HG03066 (cell line): ENCODE data around the gene FLT1.

Source experiments
- ATAC-seq: cut with Tn5 transposase; IDR thresholded peaks from one replicate; pipeline ENCODE4 v1.9.1; 2021; ENCODE audit warnings: low read depth; ENCODE audit not compliant: unreplicated experiment

The FLT1 gene

GRCh38 chr13:28434926-28435325, 60.0 kb downstream of the FLT1 start:
- ATAC-seq, result no peak

DNA sequence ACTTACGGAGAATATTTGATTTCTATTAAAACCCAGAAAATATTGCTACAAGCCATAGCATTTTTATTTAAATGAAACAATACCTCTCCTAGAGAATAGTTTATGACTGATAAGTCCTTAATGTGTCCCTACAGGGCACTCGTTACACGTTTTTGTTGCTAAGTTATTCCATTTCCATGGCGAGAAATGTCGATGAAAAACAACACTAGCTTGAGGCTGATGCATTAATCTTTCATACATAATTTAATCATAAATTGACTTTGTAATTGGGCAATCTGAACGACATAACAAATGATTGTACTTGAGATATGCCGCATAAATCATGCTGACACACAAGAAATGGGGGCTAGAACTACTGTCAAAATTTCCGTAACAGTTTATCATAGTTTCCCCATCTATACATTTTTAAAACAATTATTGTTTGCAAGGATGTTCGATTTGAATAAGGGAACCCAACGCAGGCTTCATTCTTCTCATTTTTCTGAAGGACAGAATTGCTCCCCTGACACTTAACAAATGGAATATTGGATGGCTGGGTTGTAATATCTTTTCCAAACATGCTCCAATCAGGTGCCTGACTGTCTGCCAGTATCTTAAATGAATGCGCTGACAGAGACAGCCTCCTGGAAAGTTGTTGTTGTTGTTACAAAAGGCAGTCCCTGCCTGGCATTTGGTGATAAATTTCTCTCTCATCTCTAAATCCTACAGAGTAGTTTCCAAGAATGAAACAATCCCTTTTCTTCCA, 61.9 kb downstream of the FLT1 start:
- no peak for ATAC-seq

GRCh38 chr13:28429685-28430290, 65.1 kb downstream of the FLT1 start:
- ATAC-seq, result peak; percentile 93

DNA sequence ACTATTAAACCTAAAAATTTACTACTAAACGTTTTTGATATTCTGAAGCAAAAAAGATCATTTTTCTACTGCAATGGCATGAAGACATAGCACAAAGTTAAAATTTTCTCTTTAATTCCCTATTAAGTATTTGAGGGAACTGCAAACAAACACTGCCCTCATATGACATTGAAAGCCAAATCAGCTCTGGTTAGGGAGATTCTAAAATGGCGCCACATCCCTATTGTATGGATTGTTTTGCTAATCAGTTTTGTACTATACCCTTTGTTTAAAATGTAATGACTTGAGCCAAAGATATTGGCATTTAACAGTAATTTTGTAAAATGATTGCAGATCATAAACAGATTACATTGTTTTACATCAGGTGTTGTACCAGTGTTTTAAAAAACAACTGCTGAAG, 65.8 kb downstream of the FLT1 start:
- ATAC-seq, result no peak

- ATAC-seq, result no peak
Observed at GRCh38 chr13:28426381-28426780, 68.5 kb downstream of the FLT1 start.

DNA sequence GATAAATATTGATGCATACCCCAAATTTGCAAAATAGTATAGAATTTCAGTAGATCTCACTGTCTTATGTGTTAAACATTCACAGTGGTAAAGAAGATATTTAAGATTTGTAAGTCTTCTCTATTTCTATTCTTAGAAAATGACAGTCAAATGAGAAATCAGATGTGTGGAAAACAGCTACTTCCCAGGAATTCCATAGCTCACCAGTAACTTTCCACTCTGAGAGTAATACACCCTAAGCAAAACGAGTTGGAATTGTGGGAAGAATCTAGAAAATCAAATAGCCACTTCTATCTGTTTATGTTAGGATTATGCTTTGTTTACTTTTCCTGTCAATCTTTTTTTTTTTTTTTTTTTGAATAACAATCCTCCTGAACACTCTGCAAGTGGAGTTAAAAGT, 69.1 kb downstream of the FLT1 start:
- no peak for ATAC-seq

GRCh38 chr13:28424541-28424940, 70.4 kb downstream of the FLT1 start:
- no peak for ATAC-seq

DNA sequence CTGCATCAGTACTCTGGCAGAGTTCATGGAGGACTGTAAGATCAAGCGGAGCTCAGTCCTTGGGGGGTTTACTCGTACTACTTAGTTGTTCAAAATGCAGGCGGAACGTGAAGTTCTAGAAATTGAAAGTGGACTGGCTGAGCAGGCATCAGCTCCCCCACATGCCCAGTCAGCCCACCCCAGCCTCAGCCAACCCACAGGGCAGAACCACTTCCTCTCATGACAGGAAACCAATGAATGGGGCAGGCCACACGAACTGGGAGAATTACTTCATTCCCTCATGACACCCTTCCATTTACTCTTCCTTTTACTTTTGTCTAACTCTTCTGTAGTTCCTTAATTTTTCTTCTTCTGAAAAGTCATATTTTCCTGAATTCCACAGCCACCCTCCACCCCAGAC, 71.9 kb downstream of the FLT1 start:
- ATAC-seq, result no peak

- ATAC-seq, result no peak
Observed at GRCh38 chr13:28421676-28422410, 73.1 kb downstream of the FLT1 start.

DNA sequence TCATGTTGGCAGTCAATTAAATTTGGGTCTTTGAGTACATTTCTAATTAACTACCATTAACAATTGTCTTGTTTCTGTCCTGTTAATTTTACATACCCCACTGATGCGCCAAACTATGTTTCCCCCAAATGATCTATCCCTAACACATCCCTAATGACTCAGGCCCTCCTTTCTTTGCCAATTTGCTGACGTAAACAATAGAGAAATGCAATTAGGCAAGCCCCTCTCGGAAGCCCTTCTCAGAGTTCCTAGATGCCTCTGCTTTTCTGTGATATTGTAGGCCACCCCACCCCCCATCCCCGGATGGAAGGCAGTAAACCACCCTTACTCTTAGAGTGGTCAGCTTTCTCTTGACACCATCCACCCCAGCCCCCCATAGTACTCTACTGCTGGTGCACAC, 74.2 kb downstream of the FLT1 start:
- no peak for ATAC-seq

DNA sequence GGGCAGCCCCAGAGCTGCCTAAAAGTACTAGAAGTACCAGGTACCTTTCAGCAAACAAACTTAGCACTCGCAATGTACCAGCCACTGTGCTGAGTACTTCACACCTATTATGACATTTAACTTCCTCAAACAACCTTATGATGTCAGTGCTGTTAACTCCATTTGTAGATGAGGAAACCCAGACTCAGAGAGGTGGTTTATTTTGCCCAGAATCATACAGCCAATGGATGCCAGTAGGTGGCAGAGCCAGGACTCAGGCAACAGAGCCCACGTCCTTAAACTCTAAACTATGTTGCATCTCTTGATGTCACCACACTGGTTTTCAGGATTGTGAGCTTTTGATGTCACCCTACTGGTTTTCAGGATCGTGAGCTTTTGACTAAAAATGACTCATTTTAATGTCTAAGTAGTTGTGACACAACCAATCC, 78.9 kb downstream of the FLT1 start:
- ATAC-seq, result no peak

GRCh38 chr13:28413999-28414398, 80.9 kb downstream of the FLT1 start:
- ATAC-seq, result no peak

GRCh38 chr13:28412981-28413380, 81.9 kb downstream of the FLT1 start:
- no peak for ATAC-seq

DNA sequence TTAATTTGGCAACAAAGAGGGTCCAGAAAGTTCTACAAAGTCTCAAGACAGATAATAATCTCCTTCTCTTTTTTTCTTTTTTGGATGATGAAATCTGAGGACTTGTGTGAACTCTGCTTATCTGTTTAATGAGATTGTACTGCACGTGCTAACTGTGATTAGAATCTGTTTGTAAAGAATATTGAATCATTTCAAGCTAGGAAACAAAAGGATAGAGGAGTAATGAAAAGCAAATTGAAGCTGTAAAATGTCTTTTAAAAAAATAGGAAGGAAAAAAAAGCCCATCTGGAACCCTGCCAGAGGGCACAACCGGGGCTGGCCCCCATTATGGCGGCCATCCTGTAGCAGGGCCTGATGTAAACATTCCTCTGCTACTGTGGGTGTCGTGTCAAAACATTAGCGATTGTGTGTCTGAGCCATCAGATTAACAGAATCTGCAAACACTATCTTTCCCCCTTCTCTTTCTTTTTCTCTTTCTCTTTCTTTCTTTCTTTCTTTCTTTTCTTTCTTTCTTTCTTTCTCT, 83.0 kb downstream of the FLT1 start:
- no peak for ATAC-seq

GRCh38 chr13:28410096-28410495, 84.8 kb downstream of the FLT1 start:
- ATAC-seq, result no peak

DNA sequence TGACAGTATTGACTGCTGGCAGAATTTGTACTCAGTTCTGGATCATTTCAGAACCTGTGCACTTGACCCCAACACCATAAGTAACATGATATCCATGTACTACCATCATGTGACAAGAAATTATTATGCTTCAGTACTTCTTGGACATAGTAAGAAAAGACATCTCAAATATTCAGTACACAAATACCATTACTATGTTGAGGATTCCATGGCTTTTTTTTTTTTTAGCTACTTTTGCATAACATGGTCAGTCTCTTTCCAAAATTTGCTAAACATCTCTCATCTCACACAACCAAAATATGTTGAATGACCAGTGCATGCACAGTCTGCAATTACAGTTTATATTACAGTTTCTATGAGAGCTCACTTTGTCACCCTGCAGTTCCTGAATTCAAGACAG, 85.3 kb downstream of the FLT1 start:
- no peak for ATAC-seq

- no peak for ATAC-seq
Observed at GRCh38 chr13:28408863-28409262, 86.1 kb downstream of the FLT1 start.

DNA sequence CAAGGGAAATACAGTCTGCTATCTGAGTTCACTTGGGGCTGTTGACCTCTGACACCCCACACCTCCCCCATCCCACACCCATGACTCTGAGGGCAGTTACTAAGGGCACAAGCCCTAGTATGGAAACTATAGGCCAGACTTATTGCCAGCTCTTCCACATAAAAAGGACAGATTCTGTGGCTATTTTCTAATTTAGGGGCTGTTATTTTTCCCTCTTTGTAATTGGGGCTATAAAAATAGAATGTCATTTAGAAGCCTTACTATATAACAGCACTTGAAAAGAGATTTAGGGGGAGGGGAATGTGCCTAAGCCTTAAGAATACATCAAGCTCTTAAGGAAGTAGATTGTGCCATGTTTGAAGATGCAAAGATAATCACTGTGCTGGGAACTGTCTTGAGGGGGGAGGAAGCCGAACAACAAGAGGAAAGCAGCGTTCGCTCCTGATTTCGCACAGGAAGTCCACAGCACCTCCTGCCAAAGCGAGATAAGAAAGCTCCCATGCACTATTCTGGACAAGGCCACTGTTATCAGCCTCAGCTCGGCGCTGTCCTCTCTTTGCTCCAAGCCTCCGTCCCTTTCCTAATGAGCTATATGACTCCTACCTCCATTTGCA, 86.6 kb downstream of the FLT1 start:
- ATAC-seq, result no peak

- ATAC-seq, result no peak
Observed at GRCh38 chr13:28406733-28407266, 88.1 kb downstream of the FLT1 start.

DNA sequence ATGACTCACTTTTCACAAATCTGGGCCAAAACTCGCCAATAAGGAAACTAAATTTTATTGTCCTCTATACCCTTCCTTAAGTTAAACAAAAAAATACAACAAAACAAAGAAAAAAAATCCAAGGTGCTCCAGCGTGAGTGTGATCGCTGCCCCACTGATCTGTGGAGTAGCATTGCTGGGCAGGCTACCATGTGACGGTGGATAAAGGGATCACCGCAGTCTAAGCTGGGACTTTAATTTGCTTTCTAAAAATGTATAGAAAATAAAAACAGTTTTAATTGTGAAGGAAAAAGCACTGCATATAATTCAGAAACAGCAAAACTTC, 92.9 kb downstream of the FLT1 start:
- no peak for ATAC-seq
